AG09319 (cell line): ENCODE measurements around the gene CATSPER1.

ENCODE experiments used
- DNase-seq: peaks from one replicate; pipeline ENCODE4 v3.0.0-alpha.2; 2010; ENCODE audit warnings: low read depth; ENCODE audit errors: extremely low read depth
- TF ChIP-seq, protein P1 (sequence below): IDR thresholded peaks from 2 replicates; pipeline ENCODE4 v1.5.1; 2011; ENCODE audit warnings: low read depth, mild to moderate bottlenecking, inconsistent platforms, low read length, moderate library complexity

CATSPER1 gene

DNA sequence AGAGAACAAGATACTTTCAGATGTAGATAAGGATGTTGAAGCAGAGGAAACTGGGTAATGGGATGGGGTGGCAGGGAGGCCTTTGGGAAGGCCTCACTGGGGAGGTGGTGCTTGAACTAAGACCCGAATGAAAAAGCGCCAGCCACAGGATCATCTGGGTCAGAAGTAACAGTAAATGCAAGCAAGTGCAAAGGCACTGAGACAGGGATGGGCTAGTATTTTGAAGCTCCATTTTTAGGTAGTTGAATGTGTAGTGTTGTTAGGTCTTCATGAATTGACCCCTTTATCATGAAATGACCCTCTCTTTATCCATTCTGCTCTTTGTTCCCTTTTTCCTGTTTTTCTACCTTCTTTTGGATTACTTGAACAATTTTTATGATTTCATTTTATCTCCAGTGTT is 37.6 kb upstream of the CATSPER1 start:
- no peak for DNase-seq
- TF ChIP-seq, protein P1, sequence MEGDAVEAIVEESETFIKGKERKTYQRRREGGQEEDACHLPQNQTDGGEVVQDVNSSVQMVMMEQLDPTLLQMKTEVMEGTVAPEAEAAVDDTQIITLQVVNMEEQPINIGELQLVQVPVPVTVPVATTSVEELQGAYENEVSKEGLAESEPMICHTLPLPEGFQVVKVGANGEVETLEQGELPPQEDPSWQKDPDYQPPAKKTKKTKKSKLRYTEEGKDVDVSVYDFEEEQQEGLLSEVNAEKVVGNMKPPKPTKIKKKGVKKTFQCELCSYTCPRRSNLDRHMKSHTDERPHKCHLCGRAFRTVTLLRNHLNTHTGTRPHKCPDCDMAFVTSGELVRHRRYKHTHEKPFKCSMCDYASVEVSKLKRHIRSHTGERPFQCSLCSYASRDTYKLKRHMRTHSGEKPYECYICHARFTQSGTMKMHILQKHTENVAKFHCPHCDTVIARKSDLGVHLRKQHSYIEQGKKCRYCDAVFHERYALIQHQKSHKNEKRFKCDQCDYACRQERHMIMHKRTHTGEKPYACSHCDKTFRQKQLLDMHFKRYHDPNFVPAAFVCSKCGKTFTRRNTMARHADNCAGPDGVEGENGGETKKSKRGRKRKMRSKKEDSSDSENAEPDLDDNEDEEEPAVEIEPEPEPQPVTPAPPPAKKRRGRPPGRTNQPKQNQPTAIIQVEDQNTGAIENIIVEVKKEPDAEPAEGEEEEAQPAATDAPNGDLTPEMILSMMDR: no peak

DNA sequence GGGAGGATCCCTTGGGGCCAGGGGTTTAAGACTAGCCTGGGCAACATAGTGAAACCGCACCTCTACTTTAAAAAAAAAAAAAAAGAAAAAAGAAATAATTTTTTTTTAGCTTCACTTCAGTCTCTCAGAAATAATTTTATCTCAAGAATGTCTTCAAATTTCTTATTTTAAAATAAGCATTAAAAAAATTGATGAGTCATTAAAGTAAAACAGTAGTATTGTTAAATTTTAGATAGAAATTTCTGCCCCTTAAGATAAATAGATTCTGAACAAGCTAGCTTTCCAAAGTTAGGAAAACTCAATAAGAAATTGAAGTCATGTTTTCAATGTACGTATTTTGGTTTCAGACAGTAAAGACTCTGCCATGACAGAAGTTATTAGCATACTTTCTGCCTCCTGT is 36.1 kb upstream of the CATSPER1 start:
- DNase-seq: no peak

DNA sequence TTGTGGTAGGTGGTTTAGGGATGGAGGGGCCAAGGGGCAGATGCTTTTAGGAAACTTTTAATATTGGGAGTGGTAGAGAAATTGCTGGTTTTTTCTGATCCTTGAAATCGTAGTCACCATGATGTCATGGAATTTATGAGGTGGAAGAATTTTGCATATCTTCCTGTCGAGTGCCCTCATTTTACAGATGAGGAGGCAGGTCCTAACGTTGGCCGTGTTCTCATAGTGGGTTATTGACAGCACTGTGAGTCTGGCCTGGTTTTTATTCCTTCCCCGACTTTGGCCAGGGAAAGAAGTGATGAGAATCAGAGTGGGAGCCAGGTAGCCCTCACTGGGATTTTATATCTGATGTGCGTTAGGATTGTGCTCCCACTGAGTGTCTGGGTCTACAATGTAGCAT is 35.0 kb upstream of the CATSPER1 start:
- no peak for DNase-seq
- TF ChIP-seq, protein P1: no peak

More for the DNA sequence above, 36.1 kb upstream of the CATSPER1 start:
- TF ChIP-seq, protein P1: no peak

DNA sequence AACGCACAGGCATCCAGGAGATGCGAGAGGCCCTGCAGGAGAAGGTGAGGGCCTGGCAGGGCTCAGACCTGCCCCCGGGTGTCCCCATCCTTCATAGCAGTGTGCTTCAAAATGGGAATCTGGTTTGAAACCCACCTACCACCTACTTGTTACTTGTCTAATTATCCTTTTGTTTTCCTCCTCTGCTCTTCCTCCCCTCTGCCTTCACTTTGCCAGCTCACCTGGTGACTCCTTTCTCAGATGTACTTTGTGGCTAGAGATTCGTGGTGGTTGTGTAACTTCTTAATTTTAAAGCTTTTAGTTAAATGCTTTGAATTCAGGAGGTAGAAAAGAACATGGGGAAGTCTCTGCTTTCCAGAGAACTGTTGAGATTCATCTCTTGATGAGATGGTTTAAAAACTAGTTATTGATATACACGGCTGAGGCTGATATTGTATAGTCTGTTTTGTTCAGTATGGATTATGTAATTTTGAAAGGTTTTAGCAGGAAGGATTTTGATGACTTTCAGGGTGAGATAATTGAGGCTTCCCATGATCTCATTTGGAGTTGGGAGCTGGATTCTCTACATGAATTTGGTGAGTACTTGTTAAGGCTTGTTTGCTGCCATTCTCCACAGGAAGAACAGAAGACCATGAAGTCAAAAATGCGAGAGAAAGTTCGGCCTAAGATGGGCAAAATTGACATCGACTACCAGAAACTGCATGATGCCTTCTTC is 33.8 kb upstream of the CATSPER1 start:
- TF ChIP-seq, protein P1: no peak

DNA sequence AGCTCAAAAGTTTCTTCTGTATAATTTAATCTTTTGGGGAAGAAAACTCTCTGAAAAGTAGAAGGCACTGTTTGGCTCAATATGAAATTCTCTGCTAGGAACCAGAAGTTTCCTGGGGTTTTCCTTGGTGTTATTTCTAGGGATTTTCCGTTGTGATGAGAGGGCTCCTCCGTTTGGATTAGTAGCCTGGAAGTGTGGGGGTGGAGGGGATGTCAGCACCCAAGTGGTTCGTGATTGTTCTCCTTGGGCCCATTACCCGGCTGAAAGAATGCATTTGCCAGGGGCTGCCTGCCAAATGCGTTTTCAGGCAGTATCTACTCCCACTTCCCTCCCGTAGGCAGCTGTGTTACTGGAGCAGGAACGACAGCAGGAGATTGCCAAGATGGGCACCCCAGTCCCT is 30.2 kb upstream of the CATSPER1 start:
- TF ChIP-seq, protein P1: no peak
- no peak for DNase-seq

More for the DNA sequence above, 33.8 kb upstream of the CATSPER1 start:
- no peak for DNase-seq

DNA sequence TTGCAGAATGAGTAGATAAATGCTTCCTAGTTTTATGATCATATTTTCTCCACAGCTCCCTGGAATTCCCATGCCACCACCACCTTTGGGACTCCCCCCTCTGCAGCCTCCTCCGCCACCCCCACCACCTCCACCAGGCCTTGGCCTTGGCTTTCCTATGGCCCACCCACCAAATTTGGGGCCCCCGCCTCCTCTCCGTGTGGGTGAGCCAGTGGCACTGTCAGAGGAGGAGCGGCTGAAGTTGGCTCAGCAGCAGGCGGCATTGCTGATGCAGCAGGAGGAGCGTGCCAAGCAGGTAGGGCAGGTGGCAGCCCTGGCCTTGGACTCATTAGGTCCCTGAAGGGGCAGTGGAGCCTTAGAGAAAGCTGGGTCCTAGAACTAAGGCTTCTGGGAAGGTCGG is 28.7 kb upstream of the CATSPER1 start:
- TF ChIP-seq, protein P1: no peak
- DNase-seq: no peak

DNA sequence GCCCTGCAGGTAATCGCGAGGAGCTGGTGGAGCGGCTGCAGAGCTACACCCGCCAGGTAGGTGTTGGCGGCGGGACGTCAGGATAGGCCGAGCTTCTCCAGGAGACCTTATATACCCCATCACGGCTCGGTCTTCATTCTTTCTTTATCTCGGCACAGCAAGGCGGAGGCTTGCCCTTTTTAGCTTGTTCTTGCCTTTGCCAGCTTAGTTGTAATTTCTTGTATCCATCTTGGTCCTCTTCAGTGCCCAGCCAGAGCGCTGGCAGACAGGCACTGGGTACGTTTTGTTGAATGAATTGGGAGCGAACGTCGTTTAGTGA is 26.3 kb upstream of the CATSPER1 start:
- TF ChIP-seq, protein P1: no peak
- DNase-seq: no peak
